Activated CD8-positive, alpha-beta memory T cell treated with anti-CD3 and anti-CD28 coated beads, Interleukin-2, amount 10 ng/mL, durations not matched to agents 7 days and 5 days (primary cell): ENCODE measurements around the gene F12. TPM values are rescaled to one million over a fixed set of nuclear protein-coding genes. Genes with fewer than 3 reads are reported as not detected.
A peak's percentile ranks its signal among the peaks of the same experiment; 100 is the strongest.

Source experiments
- ATAC-seq: fragments of 150-1000 bp; cut with Tn5 transposase; one replicate; pipeline ENCODE4 v1.10.0; 2021; ENCODE audit warnings: moderate library complexity
- CTCF ChIA-PET: fragments of 350-600 bp; sonication (Branson Sonifier 250); formaldehyde crosslinking; loops from one replicate; lab custom pipeline; 2021; ENCODE audit warnings: antibody characterized with exemption; lab: Charles Lee
- DNase-seq: peaks from one replicate; pipeline ENCODE4 v3.0.0-alpha.2; 2020
- H3K27ac Mint-ChIP-seq: one replicate; pipeline ENCODE4 v1.8.0; 2021; ENCODE audit warnings: mild to moderate bottlenecking, mixed read lengths
- H3K27me3 Mint-ChIP-seq: one replicate; pipeline ENCODE4 v1.8.0; 2021; ENCODE audit warnings: mixed read lengths
- H3K36me3 Mint-ChIP-seq: one replicate; pipeline ENCODE4 v1.8.0; 2021; ENCODE audit warnings: mild to moderate bottlenecking, mixed read lengths
- H3K4me1 Mint-ChIP-seq: one replicate; pipeline ENCODE4 v1.8.0; 2021; ENCODE audit warnings: mixed read lengths
- H3K4me3 Mint-ChIP-seq: one replicate; pipeline ENCODE4 v1.8.0; 2021; ENCODE audit warnings: mild to moderate bottlenecking, moderate library complexity, mixed read lengths
- H3K9me3 Mint-ChIP-seq: one replicate; pipeline ENCODE4 v1.8.0; 2022; ENCODE audit warnings: low read depth, mixed read lengths
- total RNA-seq, 2 experiments: library from RNA; stranded (reverse); gene quantifications; one replicate each; pipeline ENCODE4 v1.2.3, GENCODE V29; 2021

F12 gene
- total RNA-seq, 2 experiments from 2014 or later, result 1.3 to 2.2 TPM

DNA sequence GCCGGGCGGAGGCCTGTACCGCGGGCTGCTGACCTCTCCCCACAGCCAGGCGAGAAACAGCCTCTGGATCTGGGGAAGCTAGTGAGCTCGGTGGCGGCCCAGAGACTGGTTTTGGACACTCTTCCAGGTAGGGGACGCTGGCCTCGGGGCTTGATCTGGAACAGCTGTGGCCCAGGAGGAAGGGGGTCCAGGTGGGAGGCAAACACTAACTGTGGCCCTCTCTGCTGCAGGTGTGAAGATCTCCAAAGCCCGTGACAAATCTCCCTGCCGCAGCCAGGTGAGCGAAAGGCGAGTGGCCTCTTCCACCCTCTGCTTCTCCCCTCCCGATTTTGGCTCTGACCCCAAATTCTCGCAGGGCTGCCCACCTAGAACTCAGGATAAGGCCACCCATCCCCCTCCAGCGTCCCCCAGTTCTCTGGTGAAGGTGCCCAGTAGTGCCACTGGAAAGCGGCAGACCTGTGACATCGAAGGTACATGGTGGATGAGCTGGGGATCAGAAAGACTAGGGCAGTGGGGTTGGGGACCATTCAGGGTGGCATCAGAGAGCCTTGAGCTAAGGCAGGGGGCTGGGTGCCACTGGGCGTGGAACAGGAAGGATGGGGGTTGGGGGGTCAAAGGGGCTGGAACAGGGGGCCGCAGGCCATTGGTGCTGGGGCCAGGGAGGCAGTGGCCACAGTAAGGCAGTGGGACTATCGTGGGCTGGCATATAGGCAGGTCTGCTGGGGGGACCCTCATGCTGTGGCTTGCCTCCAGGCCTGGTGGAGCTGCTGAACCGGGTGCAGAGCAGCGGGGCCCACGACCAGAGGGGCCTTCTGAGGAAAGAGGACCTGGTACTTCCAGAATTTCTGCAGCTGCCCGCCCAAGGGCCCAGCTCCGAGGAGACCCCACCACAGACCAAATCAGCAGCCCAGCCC, 38.0 kb downstream of the F12 start:
- ATAC-seq (no peak), DNase-seq (no peak)
- Mint-ChIP-seq H3K27me3 (no peaks in the 10 kb centered on the region), H3K27ac (peak overlapping the region; percentile 87), H3K4me3 (peak overlapping the region; percentile 57), H3K36me3 (peaks cover 30% of the 10 kb centered on the region), H3K9me3 (no peaks in the 10 kb centered on the region), H3K4me1 (peaks cover 50% of the 10 kb centered on the region)
- CTCF ChIA-PET, result interaction anchor here (0.6 to 22.1 kb wide), 17 partner anchors 12 to 125 kb away, joined by 3 to 405 read pairs (median 7); partner anchors contain the start of genes LMAN2, MXD3, PFN3 and RGS14

DNA sequence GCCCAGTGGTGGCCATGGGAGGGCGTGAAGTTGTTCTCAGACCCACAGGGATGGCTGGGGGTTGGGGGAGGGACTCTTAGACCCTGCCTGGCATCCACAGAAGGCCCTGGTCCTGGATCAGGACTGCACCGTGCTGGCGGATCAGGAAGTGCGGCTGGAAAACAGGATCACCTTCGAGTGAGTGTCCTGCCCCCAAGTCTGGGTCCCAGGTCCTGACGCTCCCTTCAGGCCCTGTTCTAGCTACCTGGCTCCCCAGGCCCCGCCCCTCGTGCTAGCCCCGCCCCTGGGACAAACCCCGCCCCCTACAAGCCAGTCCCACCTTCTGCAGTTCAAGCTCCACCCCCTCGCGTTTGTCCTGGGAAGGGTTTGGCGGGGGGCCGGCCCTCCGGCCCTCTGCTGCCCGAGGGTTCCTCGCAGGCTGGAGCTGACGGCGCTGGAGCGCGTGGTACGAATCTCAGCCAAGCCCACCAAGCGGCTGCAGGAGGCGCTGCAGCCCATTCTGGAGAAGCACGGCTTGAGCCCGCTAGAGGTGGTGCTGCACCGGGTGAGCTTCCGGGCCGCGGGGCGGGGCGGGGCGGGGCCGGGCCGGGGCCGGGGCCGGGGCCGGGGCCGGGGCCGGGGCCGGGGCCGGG, 38.8 kb downstream of the F12 start:
- peak overlapping the region; percentile 53 for H3K4me3 Mint-ChIP-seq
- ATAC-seq (peak; percentile 83), DNase-seq (peak; percentile 77)
- peaks cover 56% of the 10 kb centered on the region for H3K4me1 Mint-ChIP-seq
- H3K9me3 Mint-ChIP-seq, result no peaks in the 10 kb centered on the region
- CTCF ChIA-PET, result interaction anchor here (0.8 to 22.1 kb wide), 15 partner anchors 8 to 125 kb away, joined by 3 to 405 read pairs (median 7); partner anchors contain the start of genes LMAN2, MXD3, PFN3 and RGS14
- no peaks in the 10 kb centered on the region for H3K27me3 Mint-ChIP-seq
- H3K27ac Mint-ChIP-seq, result no peak overlapping the region
- H3K36me3 Mint-ChIP-seq, result peaks cover 33% of the 10 kb centered on the region

DNA sequence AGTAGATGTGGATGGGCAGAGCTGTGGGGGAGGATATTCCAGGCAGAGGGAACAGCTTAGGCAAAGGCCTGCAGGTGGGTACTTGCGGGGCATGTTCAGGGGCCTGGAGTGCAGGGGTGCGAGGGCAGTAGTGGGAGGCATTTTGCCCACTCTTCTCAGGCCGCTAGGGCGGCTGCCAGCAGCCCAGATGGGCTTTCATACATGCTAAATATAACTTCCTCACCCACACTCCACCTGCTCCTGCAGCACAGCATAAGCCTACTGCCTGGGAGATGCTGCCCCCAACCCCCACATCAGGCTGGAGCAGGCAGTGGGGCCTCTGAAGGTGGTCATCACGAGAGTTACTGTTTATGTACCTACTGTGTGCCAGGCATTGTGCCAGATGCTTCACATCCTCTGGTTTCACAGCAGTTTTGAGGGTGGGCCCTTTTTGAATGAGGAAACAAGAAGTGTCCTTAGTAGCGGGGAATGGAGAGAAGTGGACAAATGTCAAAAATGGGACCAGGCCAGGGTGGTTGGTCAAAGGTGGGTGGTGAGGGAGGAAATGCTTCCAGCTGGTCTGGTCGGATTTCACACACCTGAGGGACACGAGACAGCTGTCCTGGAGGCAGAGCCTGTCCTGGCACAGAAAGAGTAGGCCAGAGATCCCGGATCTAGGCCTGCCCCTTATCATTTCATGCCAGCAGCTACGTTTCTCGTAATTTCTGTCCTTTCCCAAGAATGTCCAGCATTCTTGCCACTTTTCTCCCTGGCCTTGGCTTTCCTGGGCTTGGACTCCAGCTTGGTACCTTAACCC, 39.5 kb downstream of the F12 start:
- H3K36me3 Mint-ChIP-seq, result peaks cover 34% of the 10 kb centered on the region
- H3K4me3 Mint-ChIP-seq, result no peak overlapping the region
- peak overlapping the region; percentile 49 for H3K27ac Mint-ChIP-seq
- H3K9me3 Mint-ChIP-seq, result no peaks in the 10 kb centered on the region
- H3K4me1 Mint-ChIP-seq, result peaks cover 62% of the 10 kb centered on the region
- ATAC-seq (no peak), DNase-seq (no peak)
- CTCF ChIA-PET, result interaction anchor here (0.6 to 22.1 kb wide), 19 partner anchors 7 to 256 kb away, joined by 3 to 405 read pairs (median 4); partner anchors contain the start of genes LMAN2, MXD3, PFN3 and RGS14
- H3K27me3 Mint-ChIP-seq, result no peaks in the 10 kb centered on the region

DNA sequence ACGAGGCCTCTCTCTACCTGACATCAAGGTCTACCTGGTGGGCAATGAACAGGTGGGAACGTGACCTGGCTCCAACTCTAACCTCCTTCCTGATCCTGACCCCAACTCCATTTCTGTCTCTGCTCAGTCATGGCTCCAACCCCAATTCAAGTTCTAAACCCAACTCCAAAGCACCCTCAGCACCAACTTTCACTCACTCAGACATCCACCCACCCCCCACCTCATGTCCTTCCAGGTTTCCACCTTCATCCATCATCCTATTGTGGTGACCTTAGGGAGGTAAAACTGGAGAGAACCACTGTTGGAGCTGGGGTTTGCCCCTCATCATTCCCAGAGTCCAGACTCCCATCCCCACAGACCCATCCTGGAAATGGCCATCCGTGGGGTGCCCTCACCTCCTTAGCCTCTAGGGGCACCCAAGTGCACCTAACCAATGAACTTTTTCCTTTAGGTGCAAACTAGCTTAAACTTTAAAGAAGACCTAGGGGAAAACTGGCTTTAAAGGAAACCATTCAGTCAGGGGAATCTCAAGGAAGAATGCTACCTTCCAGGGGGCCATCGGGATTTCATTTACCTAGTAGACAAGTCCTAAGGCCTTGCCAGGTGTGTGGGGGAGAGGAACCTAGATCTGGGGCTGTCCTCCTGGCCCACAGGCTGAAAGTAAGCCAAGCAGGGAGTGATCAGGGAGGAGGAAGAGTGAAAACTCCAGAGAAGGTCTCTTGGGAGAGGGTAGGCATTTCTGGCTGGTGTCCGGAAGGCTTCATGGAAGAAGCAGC, 40.3 kb downstream of the F12 start:
- Mint-ChIP-seq H3K36me3 (peaks cover 37% of the 10 kb centered on the region), H3K4me1 (peaks cover 66% of the 10 kb centered on the region), H3K27me3 (no peaks in the 10 kb centered on the region), H3K4me3 (no peak overlapping the region), H3K27ac (peak overlapping the region; percentile 49), H3K9me3 (no peaks in the 10 kb centered on the region)
- DNase-seq (no peak), ATAC-seq (no peak)
- CTCF ChIA-PET, result interaction anchor here (0.6 to 22.1 kb wide), 13 partner anchors 10 to 255 kb away, joined by 3 to 405 read pairs (median 4); partner anchors contain the start of genes MXD3, PFN3, RGS14 and SLC34A1

DNA sequence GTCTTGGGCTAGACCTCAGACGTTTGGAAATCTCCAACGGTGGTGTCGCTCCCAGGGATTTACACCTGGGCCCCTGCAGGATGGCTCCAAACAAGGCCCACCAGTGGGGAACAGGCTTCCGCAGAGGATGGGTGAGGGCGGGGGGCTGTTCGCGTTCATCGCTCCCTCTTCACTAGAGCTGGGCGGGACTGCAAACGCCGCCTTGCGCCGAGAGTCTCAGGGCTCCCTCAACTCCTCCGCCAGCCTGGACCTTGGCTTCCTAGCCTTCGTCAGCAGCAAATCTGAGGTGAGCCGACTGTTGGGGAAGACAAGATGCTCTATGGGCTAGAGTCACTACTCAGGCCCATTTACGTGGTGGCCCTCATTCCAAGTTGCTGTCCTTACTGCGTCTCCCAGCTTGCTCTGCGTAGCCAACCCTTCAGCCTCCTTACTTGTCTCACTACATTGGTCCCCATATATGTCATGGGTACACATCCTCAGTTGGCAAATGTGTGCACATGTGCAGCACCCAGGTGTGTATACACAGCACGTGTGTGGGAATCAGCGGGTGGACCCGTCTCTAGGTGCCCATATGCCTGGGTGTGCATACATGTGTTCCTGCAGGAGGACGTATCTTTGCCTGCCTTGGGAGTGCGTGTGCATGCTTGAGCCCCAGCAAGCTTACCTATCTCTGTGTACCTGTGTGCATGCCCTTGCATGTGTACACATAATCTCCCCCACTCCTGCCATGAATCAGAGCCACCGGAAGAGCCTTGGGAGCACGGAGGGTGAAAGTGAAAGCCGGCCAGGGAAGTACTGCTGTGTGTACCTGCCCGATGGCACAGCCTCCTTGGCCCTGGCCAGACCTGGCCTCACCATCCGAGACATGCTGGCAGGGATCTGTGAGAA, 41.1 kb downstream of the F12 start:
- H3K27ac Mint-ChIP-seq, result no peak overlapping the region
- H3K27me3 Mint-ChIP-seq, result no peaks in the 10 kb centered on the region
- H3K4me3 Mint-ChIP-seq, result no peak overlapping the region
- CTCF ChIA-PET, result interaction anchor here (1.0 to 22.1 kb wide), 13 partner anchors 9 to 254 kb away, joined by 3 to 405 read pairs (median 8); partner anchors contain the start of genes MXD3, PFN3, RGS14 and SLC34A1
- ATAC-seq (no peak), DNase-seq (no peak)
- peaks cover 37% of the 10 kb centered on the region for H3K36me3 Mint-ChIP-seq
- H3K9me3 Mint-ChIP-seq, result no peaks in the 10 kb centered on the region
- peaks cover 67% of the 10 kb centered on the region for H3K4me1 Mint-ChIP-seq

DNA sequence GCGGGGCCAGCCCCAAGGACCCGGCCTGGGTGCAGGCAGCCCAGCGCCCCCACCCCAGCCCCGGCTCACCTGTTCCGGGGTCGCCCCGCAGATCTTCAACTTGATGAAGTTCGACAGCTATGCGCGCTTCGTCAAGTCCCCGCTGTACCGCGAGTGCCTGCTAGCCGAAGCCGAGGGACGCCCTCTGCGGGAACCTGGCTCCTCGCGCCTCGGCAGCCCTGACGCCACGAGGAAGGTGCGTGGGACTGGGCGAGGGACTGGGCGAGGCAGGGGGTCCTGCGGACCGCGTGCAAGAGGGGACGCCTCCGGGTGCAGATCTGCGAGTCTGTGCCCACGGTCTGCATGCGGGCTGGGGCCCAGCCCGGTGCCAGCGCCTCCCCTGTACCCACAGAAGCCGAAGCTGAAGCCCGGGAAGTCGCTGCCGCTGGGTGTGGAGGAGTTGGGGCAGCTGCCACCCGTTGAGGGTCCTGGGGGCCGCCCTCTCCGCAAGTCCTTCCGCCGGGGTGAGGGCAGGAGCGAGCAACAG, 42.0 kb downstream of the F12 start:
- DNase-seq, result no peak
- ATAC-seq, result no peak
- peaks cover 34% of the 10 kb centered on the region for H3K36me3 Mint-ChIP-seq
- H3K27me3 Mint-ChIP-seq, result no peaks in the 10 kb centered on the region
- no peak overlapping the region for H3K27ac Mint-ChIP-seq
- H3K4me3 Mint-ChIP-seq, result no peak overlapping the region
- CTCF ChIA-PET, result interaction anchor here (1.5 to 22.1 kb wide), 4 partner anchors 9 to 88 kb away, joined by 8 to 405 read pairs (median 58); partner anchors contain the start of genes PFN3, RGS14 and SLC34A1
- H3K9me3 Mint-ChIP-seq, result no peaks in the 10 kb centered on the region
- peaks cover 66% of the 10 kb centered on the region for H3K4me1 Mint-ChIP-seq

DNA sequence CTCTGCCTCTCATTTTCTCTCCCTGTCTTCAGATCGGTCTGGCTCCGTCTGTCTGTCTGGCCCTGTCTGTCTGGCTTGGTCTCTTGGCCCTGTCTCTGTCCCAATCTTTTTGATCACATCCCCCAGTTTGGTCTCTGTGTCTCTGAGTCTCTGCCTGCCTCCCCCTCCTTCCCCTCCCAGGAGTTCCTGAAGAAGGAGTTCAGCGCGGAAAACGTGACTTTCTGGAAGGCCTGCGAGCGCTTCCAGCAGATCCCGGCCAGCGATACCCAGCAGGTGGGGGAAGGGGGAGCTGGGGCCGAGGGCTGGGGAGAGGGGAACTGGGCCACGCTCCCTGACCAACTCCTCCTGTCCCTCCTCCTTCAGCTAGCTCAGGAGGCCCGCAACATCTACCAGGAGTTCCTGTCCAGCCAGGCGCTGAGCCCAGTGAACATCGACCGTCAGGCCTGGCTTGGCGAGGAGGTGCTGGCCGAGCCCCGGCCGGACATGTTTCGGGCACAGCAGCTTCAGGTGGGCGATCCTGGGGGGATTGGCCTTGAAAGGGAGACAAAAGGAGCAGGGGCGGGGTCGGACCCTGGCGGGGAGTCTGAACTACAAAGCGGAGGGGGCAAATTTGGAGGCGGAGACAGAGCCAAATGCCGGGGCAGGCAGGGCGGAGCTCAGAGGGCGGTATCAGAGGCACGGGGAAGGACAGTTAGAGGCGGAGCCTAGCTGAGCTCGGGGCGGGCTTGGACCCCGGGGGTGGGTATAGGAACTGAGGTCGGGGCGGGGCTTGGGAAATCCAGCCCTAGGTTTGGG, 42.6 kb downstream of the F12 start:
- no peaks in the 10 kb centered on the region for H3K27me3 Mint-ChIP-seq
- H3K27ac Mint-ChIP-seq, result no peak overlapping the region
- DNase-seq (no peak), ATAC-seq (no peak)
- peaks cover 66% of the 10 kb centered on the region for H3K4me1 Mint-ChIP-seq
- H3K9me3 Mint-ChIP-seq, result no peaks in the 10 kb centered on the region
- H3K36me3 Mint-ChIP-seq, result peaks cover 35% of the 10 kb centered on the region
- H3K4me3 Mint-ChIP-seq, result no peak overlapping the region
- CTCF ChIA-PET, result interaction anchor here (1.4 to 22.1 kb wide), 4 partner anchors 9 to 88 kb away, joined by 3 to 405 read pairs (median 9); partner anchors contain the start of genes RGS14 and SLC34A1

DNA sequence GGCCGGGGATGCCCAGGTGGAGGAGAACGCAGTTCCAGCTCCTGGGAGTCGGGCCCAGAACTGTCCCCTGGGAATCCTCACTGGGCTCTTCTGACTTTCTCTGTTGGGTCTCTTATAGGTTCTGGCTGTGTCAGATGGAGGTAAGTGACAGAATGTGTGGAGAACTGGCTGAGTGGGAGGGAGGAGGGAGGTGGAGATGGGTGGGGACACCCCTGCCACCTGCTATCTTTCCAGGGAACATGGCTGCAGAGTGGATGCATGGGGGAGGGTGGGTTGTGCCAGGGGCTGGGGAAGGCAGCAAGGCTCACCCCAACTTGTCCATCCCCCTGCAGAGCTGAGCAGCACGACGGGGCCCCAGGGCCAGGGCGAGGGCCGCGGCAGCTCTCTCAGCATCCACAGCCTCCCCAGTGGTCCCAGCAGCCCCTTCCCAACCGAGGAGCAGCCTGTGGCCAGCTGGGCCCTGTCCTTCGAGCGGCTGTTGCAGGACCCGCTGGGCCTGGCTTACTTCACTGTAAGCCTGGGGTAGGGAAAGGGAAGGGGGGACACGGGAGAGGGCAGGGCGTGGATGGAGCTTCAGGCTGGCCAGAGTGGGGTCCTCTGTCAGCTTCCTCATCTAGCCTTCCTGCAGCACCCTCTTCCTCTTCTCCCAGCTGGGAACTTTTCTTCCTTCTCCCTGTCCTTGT, 43.4 kb downstream of the F12 start:
- no peak overlapping the region for H3K27ac Mint-ChIP-seq
- CTCF ChIA-PET, result interaction anchor here (1.4 to 22.1 kb wide), 3 partner anchors 20 to 89 kb away, joined by 3 to 405 read pairs (median 10); partner anchors contain the start of gene SLC34A1
- H3K36me3 Mint-ChIP-seq, result peaks cover 31% of the 10 kb centered on the region

DNA sequence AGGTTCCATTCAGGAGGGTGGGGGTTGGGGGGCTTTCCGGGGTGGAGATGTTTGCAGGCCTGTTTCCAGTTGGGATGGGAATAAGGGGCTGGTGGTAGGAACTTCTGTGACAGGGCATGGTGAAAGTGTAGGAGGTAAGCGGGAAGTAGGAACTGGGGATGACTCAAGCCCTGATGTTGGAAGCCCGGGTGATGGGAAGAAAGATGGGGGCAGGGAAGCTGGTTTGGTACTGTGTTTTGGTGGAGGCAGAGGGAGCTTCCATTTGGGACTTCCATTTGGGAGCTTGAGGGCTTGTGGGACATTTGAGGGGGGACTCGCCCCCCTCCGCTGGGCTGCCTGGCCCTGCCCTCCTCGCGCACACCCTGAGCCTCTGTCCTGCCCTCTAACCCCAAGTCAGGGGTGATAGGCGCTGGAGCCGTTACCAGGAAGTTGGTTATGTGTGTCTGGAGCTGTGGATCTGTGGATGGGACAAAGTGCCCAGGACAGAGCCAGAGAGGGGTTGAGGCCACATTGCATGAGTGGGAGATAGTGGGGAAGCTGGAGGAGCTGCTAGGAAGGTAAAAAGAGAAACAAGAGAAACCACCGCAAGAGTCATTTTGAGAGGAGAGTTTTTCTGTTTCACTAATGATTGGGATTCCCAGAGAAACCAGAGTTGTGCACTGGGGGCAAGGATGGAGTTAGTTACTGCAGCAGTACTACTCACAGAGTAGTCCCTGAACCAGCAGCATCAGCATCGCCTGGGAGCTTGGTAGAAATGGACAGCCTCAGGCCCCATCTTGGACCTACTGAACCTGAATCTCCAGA, 45.0 kb downstream of the F12 start:
- CTCF ChIA-PET, result interaction anchor here (1.0 to 22.1 kb wide), 6 partner anchors 9 to 90 kb away, joined by 3 to 405 read pairs (median 4); partner anchors contain the start of genes LMAN2 and SLC34A1
- peak overlapping the region; percentile 43 for H3K4me3 Mint-ChIP-seq
- peak overlapping the region; percentile 78 for H3K27ac Mint-ChIP-seq
- DNase-seq (peak; percentile 65), ATAC-seq (peak; percentile 47)
- peaks cover 74% of the 10 kb centered on the region for H3K4me1 Mint-ChIP-seq
- H3K9me3 Mint-ChIP-seq, result no peaks in the 10 kb centered on the region
- H3K36me3 Mint-ChIP-seq, result peaks cover 35% of the 10 kb centered on the region
- no peaks in the 10 kb centered on the region for H3K27me3 Mint-ChIP-seq

More for the DNA sequence above, 43.4 kb downstream of the F12 start:
- DNase-seq, result no peak
- ATAC-seq, result no peak
- no peaks in the 10 kb centered on the region for H3K27me3 Mint-ChIP-seq
- H3K4me3 Mint-ChIP-seq, result no peak overlapping the region
- peaks cover 67% of the 10 kb centered on the region for H3K4me1 Mint-ChIP-seq
- H3K9me3 Mint-ChIP-seq, result no peaks in the 10 kb centered on the region
